Fibroblast of skin of abdomen (primary cell): ENCODE measurements around the gene MTG1.
"Not testable (repeated sequence)": the region's sequence is repeated elsewhere in the genome, so short reads cannot be mapped to it uniquely, and the experiment has no call there.

ENCODE experiments used
- DNase-seq: peaks from one replicate; pipeline ENCODE4 v3.0.0-alpha.2; 2013

Gene MTG1

GRCh38 chr10:133424601-133425000 is 30.6 kb downstream of the MTG1 start, which contains the start of gene SPRN:
Gene SPRN, minus strand, starts transcription at chr10:133424625. Its CDS starts 944 bp downstream, at chr10:133423681.
- not testable (repeated sequence) for DNase-seq

GRCh38 chr10:133429571-133429970 is 35.6 kb downstream of the MTG1 start:
- not testable (repeated sequence) for DNase-seq

GRCh38 chr10:133431888-133432613 is 38.1 kb downstream of the MTG1 start:
- not testable (repeated sequence) for DNase-seq

GRCh38 chr10:133432789-133433188 is 38.8 kb downstream of the MTG1 start:
- not testable (repeated sequence) for DNase-seq

- no peak for DNase-seq
Observed at GRCh38 chr10:133438711-133439273, 44.8 kb downstream of the MTG1 start.

GRCh38 chr10:133439517-133440461 is 45.8 kb downstream of the MTG1 start:
- no peak for DNase-seq

GRCh38 chr10:133440633-133441285 is 46.8 kb downstream of the MTG1 start:
- DNase-seq = no peak

- not testable (repeated sequence) for DNase-seq
Observed at GRCh38 chr10:133441356-133441755, 47.4 kb downstream of the MTG1 start.

GRCh38 chr10:133441780-133442179 is 47.8 kb downstream of the MTG1 start:
- DNase-seq = no peak

GRCh38 chr10:133442191-133442966 is 48.4 kb downstream of the MTG1 start:
- no peak for DNase-seq

- no peak for DNase-seq
Observed at GRCh38 chr10:133442967-133443924, 49.3 kb downstream of the MTG1 start.

- DNase-seq = no peak
Observed at GRCh38 chr10:133444342-133445267, 50.6 kb downstream of the MTG1 start.

GRCh38 chr10:133445268-133445732 is 51.3 kb downstream of the MTG1 start:
- DNase-seq = no peak

- no peak for DNase-seq
Observed at GRCh38 chr10:133445751-133446708, 52.1 kb downstream of the MTG1 start.

GRCh38 chr10:133446979-133447378 is 53.0 kb downstream of the MTG1 start:
- DNase-seq = no peak

GRCh38 chr10:133448120-133448519 is 54.2 kb downstream of the MTG1 start:
- no peak for DNase-seq

GRCh38 chr10:133451346-133451745 is 57.4 kb downstream of the MTG1 start:
- no peak for DNase-seq

GRCh38 chr10:133452453-133452852 is 58.5 kb downstream of the MTG1 start:
- no peak for DNase-seq
